DND-41 (cell line): Measurements from ENCODE around the gene TMEM144.

ENCODE experiments used
- EZH2 ChIP-seq: IDR thresholded peaks from 3 replicates; pipeline ENCODE4 v1.6.1; 2012; ENCODE audit warnings: borderline replicate concordance, low read depth, mild to moderate bottlenecking, moderate library complexity, low read length, inconsistent platforms; ENCODE audit not compliant: severe bottlenecking
- TF ChIP-seq, protein P1 (sequence below): IDR thresholded peaks from 2 replicates; pipeline ENCODE4 v1.5.1; 2012; ENCODE audit warnings: borderline replicate concordance, low read length, moderate library complexity, mild to moderate bottlenecking; ENCODE audit not compliant: poor library complexity, severe bottlenecking; ENCODE audit errors: extremely low read depth

- TF ChIP-seq, protein P1, sequence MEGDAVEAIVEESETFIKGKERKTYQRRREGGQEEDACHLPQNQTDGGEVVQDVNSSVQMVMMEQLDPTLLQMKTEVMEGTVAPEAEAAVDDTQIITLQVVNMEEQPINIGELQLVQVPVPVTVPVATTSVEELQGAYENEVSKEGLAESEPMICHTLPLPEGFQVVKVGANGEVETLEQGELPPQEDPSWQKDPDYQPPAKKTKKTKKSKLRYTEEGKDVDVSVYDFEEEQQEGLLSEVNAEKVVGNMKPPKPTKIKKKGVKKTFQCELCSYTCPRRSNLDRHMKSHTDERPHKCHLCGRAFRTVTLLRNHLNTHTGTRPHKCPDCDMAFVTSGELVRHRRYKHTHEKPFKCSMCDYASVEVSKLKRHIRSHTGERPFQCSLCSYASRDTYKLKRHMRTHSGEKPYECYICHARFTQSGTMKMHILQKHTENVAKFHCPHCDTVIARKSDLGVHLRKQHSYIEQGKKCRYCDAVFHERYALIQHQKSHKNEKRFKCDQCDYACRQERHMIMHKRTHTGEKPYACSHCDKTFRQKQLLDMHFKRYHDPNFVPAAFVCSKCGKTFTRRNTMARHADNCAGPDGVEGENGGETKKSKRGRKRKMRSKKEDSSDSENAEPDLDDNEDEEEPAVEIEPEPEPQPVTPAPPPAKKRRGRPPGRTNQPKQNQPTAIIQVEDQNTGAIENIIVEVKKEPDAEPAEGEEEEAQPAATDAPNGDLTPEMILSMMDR: no peak
- TF ChIP-seq EZH2: no peak
Observed at GRCh38 chr4:158211222-158211621, 936 bp downstream of the TMEM144 start.
